ENCODE measurements around the gene JDP2. TPM values are rescaled to one million over a fixed set of nuclear protein-coding genes. Genes with fewer than 3 reads are reported as not detected.

Gene JDP2
- total RNA-seq, 1 experiment from 2014 or later = 22.8 TPM

- Histone ChIP-seq H2BK20ac (ENCODE audit: low read depth, low read length, poor library complexity, severe bottlenecking) (no peak overlapping the region), H3K4me2 (ENCODE audit: insufficient read depth, insufficient read length, low read length) (no peak overlapping the region), H3K27ac (ENCODE audit: insufficient read length, low read depth, low read length) (no peak overlapping the region), H4K91ac (ENCODE audit: insufficient read length, low read depth, low read length) (no peak overlapping the region), H3K4me1 (ENCODE audit: insufficient read depth, low read length) (peaks cover 3% of the 10 kb centered on the region; the same call in 1 of the 2 replicates), H3K79me2 (ENCODE audit: insufficient read depth, low read length) (no peaks in the 10 kb centered on the region), H3K18ac (ENCODE audit: insufficient read length, low read depth, low read length) (no peak overlapping the region), H2BK5ac (ENCODE audit: insufficient read length, low read length) (no peak overlapping the region), H3K27me3 (ENCODE audit: insufficient read depth, low read length) (no peaks in the 10 kb centered on the region), H3K79me1 (ENCODE audit: insufficient read depth, low read depth, low read length, poor library complexity, severe bottlenecking) (no peaks in the 10 kb centered on the region), H3K56ac (ENCODE audit: insufficient read length, low read depth, low read length) (no peak overlapping the region), H3K4ac (ENCODE audit: low read depth, low read length) (no peak overlapping the region), H2AK5ac (ENCODE audit: insufficient read length, low read length) (no peak overlapping the region), H4K5ac (ENCODE audit: insufficient read length, low read depth, low read length) (no peak overlapping the region), H3K23ac (ENCODE audit: insufficient read length, low read depth, low read length) (no peak overlapping the region), H2BK120ac (ENCODE audit: low read depth, low read length, poor library complexity, severe bottlenecking) (no peak overlapping the region), H3K23me2 (ENCODE audit: insufficient read length, low read depth, low read length, poor library complexity, severe bottlenecking) (no peaks in the 10 kb centered on the region), H4K8ac (replicated peaks; ENCODE audit: insufficient read length, low read depth, low read length) (no peak overlapping the region), H2BK12ac (ENCODE audit: insufficient read length, low read depth, low read length) (no peak overlapping the region), H2AFZ (ENCODE audit: low read length) (no peak overlapping the region), H2BK15ac (ENCODE audit: low read depth, low read length) (no peak overlapping the region), H3K9ac (ENCODE audit: extremely low read depth, insufficient read length, low read length) (no peak overlapping the region), H3K9me3 (ENCODE audit: control insufficient read depth, low read depth, low read length) (no peaks in the 10 kb centered on the region), H3T11ph (ENCODE audit: low read length) (no peak overlapping the region), H3K14ac (ENCODE audit: insufficient read depth, low read length) (no peak overlapping the region; the same call in 1 of the 2 replicates), H4K20me1 (ENCODE audit: control insufficient read depth, insufficient read depth, insufficient read length) (peaks cover 3% of the 10 kb centered on the region)
- Mint-ChIP-seq H3K27me3 (ENCODE audit: low read depth) (no peaks in the 10 kb centered on the region; the same call in 1 of the 2 replicates), H3K27ac (peak overlapping the region in 1 of 3 experiments; percentile 57; a peak in 1 of 7 replicates), H3K4me1 (peaks cover 22 to 34% of the 10 kb centered on the region in 2 experiments), H3K9me3 (no peaks in the 10 kb centered on the region), H3K4me3 (no peak overlapping the region), H3K36me3 (ENCODE audit: insufficient read depth in 1 of 3, low read depth in 3 of 3) (peaks cover 22 to 53% (median 43%) of the 10 kb centered on the region in 3 experiments)
- TF ChIP-seq CTCF (conservative IDR thresholded peaks at IDR 0.05) = no peak
- DNase-seq = no peak
- no CpG with 5 or more reads among the region's 14 CpGs for WGBS (ENCODE audit: extremely low coverage, insufficient read length, low lambda C conversion rate)
These were observed 9.7 kb downstream of the JDP2 start for GRCh38 chr14:75437201-75438143.
